Pancreas (tissue), 10 donors: ENCODE data around the gene TARBP1. TPM values are rescaled to one million over a fixed set of nuclear protein-coding genes. Genes with fewer than 3 reads are reported as not detected.
"Not testable (repeated sequence)": the region's sequence is repeated elsewhere in the genome, so short reads cannot be mapped to it uniquely, and the experiment has no call there.

Experiments
- ATAC-seq, 4 donors: fragments of 200-7000 bp; cut with Tn5 transposase; one replicate each; pipeline versions ENCODE4 v1.8.0 to v1.9.1; 2020; ENCODE audit warnings: mild to moderate bottlenecking in 4 of 4, moderate library complexity in 4 of 4
- DNase-seq, 6 donors: peaks; one replicate each; pipeline ENCODE4 v3.0.0-alpha.2; 2020
- FAIRE-seq: peaks from 2 replicates; lab custom pipeline; 2012; peaks lifted over from hg19 to GRCh38; lab: Jason Lieb, UNC
- H3K27ac ChIP-seq, 4 donors: fragments of 200-600 bp; sonication (generic); 1 replicate in 3 of 4; 2 replicates in 1 of 4; pipeline versions ENCODE4 v1.5.0 to v1.8.0; 2020
- H3K27me3 ChIP-seq, 4 donors: fragments of 200-600 bp; one replicate each; pipeline ENCODE4 v1.8.0; 2021
- H3K36me3 ChIP-seq, 3 donors: fragments of 200-600 bp; sonication (generic) in 1 of 3; one replicate each; pipeline versions ENCODE4 v1.5.0 to v1.8.0; 2020 to 2021
- H3K4me1 ChIP-seq, 3 donors: fragments of 200-600 bp; one replicate each; pipeline ENCODE4 v1.8.0; 2021
- H3K4me3 ChIP-seq, 4 donors: fragments of 200-600 bp; sonication (generic) in 2 of 4; one replicate each; pipeline versions ENCODE4 v1.5.0 to v1.8.0; 2020 to 2021
- H3K9me3 ChIP-seq, 4 donors: fragments of 200-600 bp; one replicate each; pipeline ENCODE4 v1.8.0; 2021
- CTCF ChIP-seq, 4 donors: fragments of 200-600 bp; sonication (generic) in 3 of 4; IDR thresholded peaks; one replicate each; pipeline versions ENCODE4 v1.5.0 to v1.8.0; 2021; ENCODE audit warnings: antibody characterized with exemption in 4 of 4
- WGBS, 2 donors: extraction: QIAGEN DNeasy Blood & Tissue Kit; methylation state at CpG; one replicate each; pipeline ENCODE4 v1.1.7; 2013; 5-methylcytosine and 5-hydroxymethylcytosine counted together
- intact Hi-C, 3 donors: fragments of 100-400 bp; cut with DNase I; formaldehyde crosslinking; loops; one replicate each; pipeline versions ENCODE4 v1.11.1 to v1.14.2; 2022
- polyA plus RNA-seq, 2 donors: library from polyadenylated mRNA; stranded (reverse); fragments of 200-250 nt; gene quantifications; one replicate each; pipeline ENCODE4 v1.2.3, GENCODE V29; 2013
- total RNA-seq, 6 donors: library from RNA; stranded (reverse); fragmentation: NEBNext Ultra II Directional in 4 of 6; extraction: Animal tissue kit (Norgen Biotek cat#: 25700) in 4 of 6; gene quantifications; one replicate each; pipeline versions ENCODE4 v1.2.1 to v1.2.4, GENCODE V29; 2021 to 2023
- donor health status: healthy with polysubstance abuse.
- donor health status: DM: no; HTN: no; CAD: no; lungs with moderate emphysema.
- donor health status: DM: no; HTN: no; CAD: no.
- donor health status: control.
- donor health status: control.
- donor health status: Bipolar disorder and iron deficiency.
- donor health status: DM: yes; HTN: yes; CAD: no.
- donor health status: DM: no; HTN: no; CAD: no.
- donor health status: DM: no; HTN: no; CAD: no.
- donor health status: DM: yes; HTN: yes; CAD: no.

Gene TARBP1
- total and polyA plus RNA-seq, 8 donors, result 11.0 to 52.2 (median 14.4) TPM

- H3K9me3 ChIP-seq, result no peaks in the 10 kb centered on the region
- H3K27ac ChIP-seq, result no peak overlapping the region
- no peaks in the 10 kb centered on the region for H3K36me3 ChIP-seq
- no peak for DNase-seq
- H3K4me1 ChIP-seq, result peaks cover 10 to 14% (median 11%) of the 10 kb centered on the region in 3 donors
- no peaks in the 10 kb centered on the region for H3K27me3 ChIP-seq
- intact Hi-C loops, result no loop called here
- H3K4me3 ChIP-seq, result no peak overlapping the region
- TF ChIP-seq CTCF (IDR thresholded peaks at IDR 0.05), result no peak
- 70 to 75% methylated on average over 12 of the region's 12 CpGs for WGBS, 2 donors
- no peak for FAIRE-seq
- ATAC-seq, result no peak
Observed at GRCh38 chr1:234368320-234369032, 110.5 kb downstream of the TARBP1 start.

- no peak for FAIRE-seq
- H3K27me3 ChIP-seq, result no peaks in the 10 kb centered on the region
- no peak for DNase-seq
- H3K9me3 ChIP-seq, result no peaks in the 10 kb centered on the region
- H3K4me1 ChIP-seq, result no peaks in the 10 kb centered on the region
- 74 to 86% methylated on average over 2 of the region's 2 CpGs for WGBS, 2 donors
- no peaks in the 10 kb centered on the region for H3K36me3 ChIP-seq
- ATAC-seq, result no peak
- H3K27ac ChIP-seq, result no peak overlapping the region
- intact Hi-C loops, result no loop called here
- no peak for TF ChIP-seq CTCF (IDR thresholded peaks at IDR 0.05)
- no peak overlapping the region for H3K4me3 ChIP-seq
Observed at GRCh38 chr1:234362558-234362957, 116.4 kb downstream of the TARBP1 start.

GRCh38 chr1:234361102-234361603 is 117.8 kb downstream of the TARBP1 start:
- intact Hi-C loops, result no loop called here
- no peaks in the 10 kb centered on the region for H3K4me1 ChIP-seq
- 82 to 89% methylated on average over 3 of the region's 3 CpGs for WGBS, 2 donors
- no peak overlapping the region for H3K4me3 ChIP-seq
- no peak for TF ChIP-seq CTCF (IDR thresholded peaks at IDR 0.05)
- H3K36me3 ChIP-seq, result no peaks in the 10 kb centered on the region
- ATAC-seq (no peak), FAIRE-seq (no peak), DNase-seq (no peak)
- no peaks in the 10 kb centered on the region for H3K27me3 ChIP-seq
- no peak overlapping the region for H3K27ac ChIP-seq
- H3K9me3 ChIP-seq, result no peaks in the 10 kb centered on the region

- Histone ChIP-seq H3K36me3 (no peaks in the 10 kb centered on the region), H3K4me3 (peak overlapping the region in 2 of 4 donors; percentile 37 to 40), H3K27me3 (no peaks in the 10 kb centered on the region), H3K27ac (no peak overlapping the region), H3K9me3 (no peaks in the 10 kb centered on the region), H3K4me1 (no peaks in the 10 kb centered on the region)
- ATAC-seq (no peak), DNase-seq (no peak), FAIRE-seq (no peak)
- TF ChIP-seq CTCF (IDR thresholded peaks at IDR 0.05), result no peak
- intact Hi-C loops, result no loop called here
Observed at GRCh38 chr1:234357831-234358230, 121.1 kb downstream of the TARBP1 start.

GRCh38 chr1:234356615-234357269 is 122.2 kb downstream of the TARBP1 start:
- Histone ChIP-seq H3K27ac (peak overlapping the region in 1 of 4 donors; percentile 32), H3K4me3 (peak overlapping the region; percentile 6 to 40 (median 26))
- H3K36me3 ChIP-seq, FAIRE-seq, intact Hi-C loops, H3K27me3 ChIP-seq, H3K9me3 ChIP-seq, H3K4me1 ChIP-seq: not testable (repeated sequence)
- ATAC-seq, result peak; percentile 88 to 98 (median 94)
- 39 to 40% methylated on average over 35 of the region's 35 CpGs for WGBS, 2 donors
- peak; percentile 59 to 85 (median 70) for DNase-seq
